SU-DHL-6 (cell line): Measurements from ENCODE around the gene ZBTB38.

ENCODE experiments used
- H2AFZ ChIP-seq: fragments of 200-600 bp; sonication (generic); 2 replicates; pipeline ENCODE4 v1.6.1; 2014; ENCODE audit warnings: low read depth, mild to moderate bottlenecking, moderate library complexity, mixed read lengths, antibody characterized with exemption, low read length; ENCODE audit not compliant: severe bottlenecking
- H3F3A ChIP-seq: fragments of 200-600 bp; shearing (Covaris generic); 2 replicates; pipeline ENCODE4 v1.6.0; 2016; ENCODE audit warnings: antibody characterized with exemption, mild to moderate bottlenecking; ENCODE audit not compliant: insufficient read depth
- H3K27ac ChIP-seq: fragments of 200-600 bp; sonication (generic); 2 replicates; pipeline ENCODE4 v1.5.1; 2016; ENCODE audit warnings: low read depth, mild to moderate bottlenecking, low read length, moderate library complexity, mixed read lengths
- H3K27me3 ChIP-seq: fragments of 200-600 bp; sonication (generic), shearing (Covaris generic); 2 replicates; pipeline ENCODE4 v1.6.0; 2014; ENCODE audit warnings: mild to moderate bottlenecking, low read length
- H3K36me3 ChIP-seq: fragments of 200-600 bp; sonication (generic); 2 replicates; pipeline ENCODE4 v1.6.1; 2014; ENCODE audit warnings: mild to moderate bottlenecking, low read length, mixed read lengths
- H3K4me2 ChIP-seq: fragments of 300-600, 200-600 bp; shearing (Covaris generic), sonication (generic); 2 replicates; pipeline ENCODE4 v1.6.0; 2014; ENCODE audit warnings: low read length, low read depth, mild to moderate bottlenecking; ENCODE audit not compliant: poor library complexity, severe bottlenecking
- H3K4me3 ChIP-seq: fragments of 200-600 bp; sonication (generic); 2 replicates; pipeline ENCODE4 v1.5.1; 2014; ENCODE audit warnings: antibody characterized with exemption, low read length, mild to moderate bottlenecking, mixed read lengths; ENCODE audit not compliant: insufficient read depth, poor library complexity, severe bottlenecking
- H3K79me2 ChIP-seq: fragments of 200-600 bp; sonication (generic); 2 replicates; pipeline ENCODE4 v1.6.1; 2014; ENCODE audit warnings: mild to moderate bottlenecking, low read length, moderate library complexity; ENCODE audit not compliant: insufficient read depth
- H3K9ac ChIP-seq: fragments of 200-600 bp; sonication (generic); 2 replicates; pipeline ENCODE4 v1.7.0; 2014; ENCODE audit warnings: mild to moderate bottlenecking, low read length
- H3K9me2 ChIP-seq: fragments of 200-600 bp; sonication (generic); replicated peaks from 2 replicates; pipeline ENCODE4 v1.6.1; 2014; ENCODE audit warnings: low read length; ENCODE audit not compliant: insufficient read depth
- H3K9me3 ChIP-seq: fragments of 200-600 bp; sonication (generic); 2 replicates; pipeline ENCODE4 v1.6.1; 2014; ENCODE audit warnings: low read length, mixed read lengths; ENCODE audit not compliant: insufficient read depth
- H4K20me1 ChIP-seq: fragments of 200-600 bp; sonication (generic); 2 replicates; pipeline ENCODE4 v1.6.1; 2014; ENCODE audit warnings: low read depth, mild to moderate bottlenecking, antibody characterized with exemption, low read length, moderate library complexity, mixed read lengths
- CTCF ChIP-seq: fragments of 200-600 bp; sonication (generic); IDR thresholded peaks from one replicate; pipeline ENCODE4 v1.5.1; 2017; ENCODE audit warnings: antibody characterized with exemption, mild to moderate bottlenecking, low read length, moderate library complexity; ENCODE audit not compliant: insufficient read depth, poor library complexity, severe bottlenecking
- EZH2phosphoT487 ChIP-seq: fragments of 200-600 bp; sonication (generic), shearing (Covaris generic); conservative IDR thresholded peaks from 2 replicates; pipeline ENCODE4 v1.6.1; 2018; ENCODE audit warnings: mild to moderate bottlenecking, antibody characterized with exemption, low read length, moderate library complexity, mixed read lengths

ZBTB38 gene

DNA sequence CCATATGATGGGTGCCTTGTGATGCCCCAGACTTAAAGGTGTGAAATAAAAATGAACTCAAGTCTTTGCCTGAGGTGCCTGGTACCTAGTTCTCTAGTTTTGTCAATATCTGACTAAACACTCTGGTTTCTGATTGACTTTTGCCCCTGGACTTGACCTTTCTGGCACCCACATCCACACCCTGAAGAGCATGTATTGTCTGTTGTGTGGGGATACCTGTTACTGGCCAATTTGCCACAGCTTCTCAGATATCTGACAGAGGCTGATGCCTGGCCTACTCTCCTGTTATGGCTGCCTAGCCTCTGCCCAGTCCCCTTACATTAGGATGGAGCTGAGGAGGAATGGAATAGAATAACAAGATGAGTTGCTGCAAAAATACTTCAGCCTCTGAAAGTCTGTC lies 3.6 kb downstream of the ZBTB38 start:
- no peaks in the 10 kb centered on the region for H3K9me2 ChIP-seq
- H4K20me1 ChIP-seq = no peaks in the 10 kb centered on the region
- no peak overlapping the region for H3K4me3 ChIP-seq
- no peaks in the 10 kb centered on the region for H3K79me2 ChIP-seq
- peak overlapping the region; percentile 20; the same call in 1 of the 2 replicates for H3K27ac ChIP-seq
- no peaks in the 10 kb centered on the region for H3K9me3 ChIP-seq
- no peaks in the 10 kb centered on the region for H3K36me3 ChIP-seq
- no peak for TF ChIP-seq EZH2phosphoT487
- TF ChIP-seq CTCF = no peak
- H3F3A ChIP-seq = 0 out of 2 replicates have a peak, but pooled peaks cover 11% of the 10 kb centered on the region
- no peak overlapping the region for H3K9ac ChIP-seq
- H3K27me3 ChIP-seq = no peaks in the 10 kb centered on the region
- H3K4me2 ChIP-seq = no peak overlapping the region
- H2AFZ ChIP-seq = no peak overlapping the region

GRCh38 chr3:141372656-141373055 lies 4.4 kb downstream of the ZBTB38 start:
- H2AFZ ChIP-seq = no peak overlapping the region
- H3K27me3 ChIP-seq = no peaks in the 10 kb centered on the region
- H3K4me3 ChIP-seq = no peak overlapping the region
- peak overlapping the region; percentile 61 for H3K27ac ChIP-seq
- 0 out of 2 replicates have a peak, but pooled peaks cover 8% of the 10 kb centered on the region for H3F3A ChIP-seq
- H3K9ac ChIP-seq = no peak overlapping the region
- no peaks in the 10 kb centered on the region for H3K79me2 ChIP-seq
- peak overlapping the region; percentile 8 for H3K4me2 ChIP-seq
- no peaks in the 10 kb centered on the region for H3K36me3 ChIP-seq
- H3K9me3 ChIP-seq = no peaks in the 10 kb centered on the region
- TF ChIP-seq CTCF = no peak
- no peak for TF ChIP-seq EZH2phosphoT487
- H3K9me2 ChIP-seq = no peaks in the 10 kb centered on the region
- H4K20me1 ChIP-seq = no peaks in the 10 kb centered on the region

GRCh38 chr3:141373232-141373631 lies 4.9 kb downstream of the ZBTB38 start:
- H3K4me2 ChIP-seq = peak overlapping the region; percentile 8
- H4K20me1 ChIP-seq = no peaks in the 10 kb centered on the region
- H3K9me2 ChIP-seq = no peaks in the 10 kb centered on the region
- H3K79me2 ChIP-seq = no peaks in the 10 kb centered on the region
- no peak overlapping the region for H2AFZ ChIP-seq
- no peaks in the 10 kb centered on the region for H3K36me3 ChIP-seq
- H3K27me3 ChIP-seq = no peaks in the 10 kb centered on the region
- H3K27ac ChIP-seq = peak overlapping the region; percentile 61
- 0 out of 2 replicates have a peak, but pooled peaks cover 8% of the 10 kb centered on the region for H3F3A ChIP-seq
- no peak overlapping the region for H3K9ac ChIP-seq
- no peak overlapping the region for H3K4me3 ChIP-seq
- TF ChIP-seq EZH2phosphoT487 (no peak), CTCF (no peak)
- H3K9me3 ChIP-seq = no peaks in the 10 kb centered on the region
